ENCODE results near the gene C1D. TPM values are rescaled to one million over a fixed set of nuclear protein-coding genes. Genes with fewer than 3 reads are reported as not detected.
"Not testable (repeated sequence)": the region's sequence is repeated elsewhere in the genome, so short reads cannot be mapped to it uniquely, and the experiment has no call there.

Gene C1D
- total RNA-seq, 1 donor from 2014 or later = 20.9 TPM

- no peak for DNase-seq (ENCODE audit: low spot score)
- no peak overlapping the region for H3K27ac Mint-ChIP-seq (ENCODE audit: unreplicated experiment)
Measured at GRCh38 chr2:68088940-68089339, 26.1 kb upstream of the C1D start.

GRCh38 chr2:68086166-68086565 lies 23.4 kb upstream of the C1D start:
- Mint-ChIP-seq H3K9me3 (ENCODE audit: unreplicated experiment) (no peaks in the 10 kb centered on the region), H3K4me3 (ENCODE audit: unreplicated experiment) (no peak overlapping the region), H3K36me3 (ENCODE audit: low read depth, unreplicated experiment) (no peaks in the 10 kb centered on the region), H3K27ac (ENCODE audit: unreplicated experiment) (no peak overlapping the region), H3K4me1 (ENCODE audit: unreplicated experiment) (no peaks in the 10 kb centered on the region), H3K27me3 (ENCODE audit: unreplicated experiment) (peaks cover 1% of the 10 kb centered on the region)
- no peak for DNase-seq (ENCODE audit: low spot score)
- no peak for TF ChIP-seq CTCF (IDR thresholded peaks at IDR 0.05; ENCODE audit: unreplicated experiment)

More at GRCh38 chr2:68088940-68089339, 26.1 kb upstream of the C1D start:
- Mint-ChIP-seq H3K27me3 (ENCODE audit: unreplicated experiment) (peaks cover 1% of the 10 kb centered on the region), H3K4me3 (ENCODE audit: unreplicated experiment) (no peak overlapping the region), H3K9me3 (ENCODE audit: unreplicated experiment) (no peaks in the 10 kb centered on the region), H3K4me1 (ENCODE audit: unreplicated experiment) (no peaks in the 10 kb centered on the region), H3K36me3 (ENCODE audit: low read depth, unreplicated experiment) (no peaks in the 10 kb centered on the region)
- no peak for TF ChIP-seq CTCF (IDR thresholded peaks at IDR 0.05; ENCODE audit: unreplicated experiment)

- TF ChIP-seq CTCF (IDR thresholded peaks at IDR 0.05; ENCODE audit: unreplicated experiment) = no peak
Measured at GRCh38 chr2:68083346-68083745, 20.5 kb upstream of the C1D start.

GRCh38 chr2:68074050-68074449 lies 11.2 kb upstream of the C1D start:
- Mint-ChIP-seq H3K36me3 (ENCODE audit: low read depth, unreplicated experiment) (no peaks in the 10 kb centered on the region), H3K4me1 (ENCODE audit: unreplicated experiment) (no peaks in the 10 kb centered on the region), H3K4me3 (ENCODE audit: unreplicated experiment) (no peak overlapping the region), H3K27ac (ENCODE audit: unreplicated experiment) (no peak overlapping the region), H3K9me3 (ENCODE audit: unreplicated experiment) (no peaks in the 10 kb centered on the region), H3K27me3 (ENCODE audit: unreplicated experiment) (peaks cover 1% of the 10 kb centered on the region)
- no peak for DNase-seq (ENCODE audit: low spot score)
- no peak for TF ChIP-seq CTCF (IDR thresholded peaks at IDR 0.05; ENCODE audit: unreplicated experiment)

More at GRCh38 chr2:68083346-68083745, 20.5 kb upstream of the C1D start:
- DNase-seq (ENCODE audit: low spot score) = no peak
- no peak overlapping the region for H3K27ac Mint-ChIP-seq (ENCODE audit: unreplicated experiment)
- H3K4me3 Mint-ChIP-seq (ENCODE audit: unreplicated experiment) = no peak overlapping the region
- no peaks in the 10 kb centered on the region for H3K9me3 Mint-ChIP-seq (ENCODE audit: unreplicated experiment)
- H3K27me3 Mint-ChIP-seq (ENCODE audit: unreplicated experiment) = peaks cover 1% of the 10 kb centered on the region
- no peaks in the 10 kb centered on the region for H3K4me1 Mint-ChIP-seq (ENCODE audit: unreplicated experiment)
- H3K36me3 Mint-ChIP-seq (ENCODE audit: low read depth, unreplicated experiment) = no peaks in the 10 kb centered on the region

- not testable (repeated sequence) for H3K27me3 Mint-ChIP-seq (ENCODE audit: unreplicated experiment); DNase-seq (ENCODE audit: low spot score); H3K27ac Mint-ChIP-seq (ENCODE audit: unreplicated experiment)
Measured at GRCh38 chr2:68063797-68064646, 1.2 kb upstream of the C1D start.

More at GRCh38 chr2:68063797-68064646, 1.2 kb upstream of the C1D start:
- H3K4me3 Mint-ChIP-seq (ENCODE audit: unreplicated experiment); H3K9me3 Mint-ChIP-seq (ENCODE audit: unreplicated experiment); H3K36me3 Mint-ChIP-seq (ENCODE audit: low read depth, unreplicated experiment); H3K4me1 Mint-ChIP-seq (ENCODE audit: unreplicated experiment): not testable (repeated sequence)

Data from endothelial cell (in vitro differentiated cells).